ENCODE measurements around the gene RNF121.

- TF ChIP-seq, protein P1, sequence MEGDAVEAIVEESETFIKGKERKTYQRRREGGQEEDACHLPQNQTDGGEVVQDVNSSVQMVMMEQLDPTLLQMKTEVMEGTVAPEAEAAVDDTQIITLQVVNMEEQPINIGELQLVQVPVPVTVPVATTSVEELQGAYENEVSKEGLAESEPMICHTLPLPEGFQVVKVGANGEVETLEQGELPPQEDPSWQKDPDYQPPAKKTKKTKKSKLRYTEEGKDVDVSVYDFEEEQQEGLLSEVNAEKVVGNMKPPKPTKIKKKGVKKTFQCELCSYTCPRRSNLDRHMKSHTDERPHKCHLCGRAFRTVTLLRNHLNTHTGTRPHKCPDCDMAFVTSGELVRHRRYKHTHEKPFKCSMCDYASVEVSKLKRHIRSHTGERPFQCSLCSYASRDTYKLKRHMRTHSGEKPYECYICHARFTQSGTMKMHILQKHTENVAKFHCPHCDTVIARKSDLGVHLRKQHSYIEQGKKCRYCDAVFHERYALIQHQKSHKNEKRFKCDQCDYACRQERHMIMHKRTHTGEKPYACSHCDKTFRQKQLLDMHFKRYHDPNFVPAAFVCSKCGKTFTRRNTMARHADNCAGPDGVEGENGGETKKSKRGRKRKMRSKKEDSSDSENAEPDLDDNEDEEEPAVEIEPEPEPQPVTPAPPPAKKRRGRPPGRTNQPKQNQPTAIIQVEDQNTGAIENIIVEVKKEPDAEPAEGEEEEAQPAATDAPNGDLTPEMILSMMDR (conservative IDR thresholded peaks at IDR 0.05; ENCODE audit: low read length) = 0 out of 2 replicates have a peak, but pooled peaks have one; percentile 22
- TF ChIP-seq EZH2phosphoT487 (IDR thresholded peaks at IDR 0.05; ENCODE audit: borderline replicate concordance, low read depth, low read length) = no peak
These were observed 111.9 kb downstream of the RNF121 start for GRCh38 chr11:72040491-72041363.
